ENCODE data around the gene F2RL3. TPM values are rescaled to one million over a fixed set of nuclear protein-coding genes. Genes with fewer than 3 reads are reported as not detected.

F2RL3 gene
- total RNA-seq, 1 experiment from 2014 or later, result not detected

GRCh38 chr19:16872728-16873127 is 16.1 kb upstream of the F2RL3 start:
- no peaks in the 10 kb centered on the region for H3K4me1 ChIP-seq (ENCODE audit: control insufficient read depth, insufficient read depth, low read length)
- BruUV-seq (replicated peaks), result no TSS peak
- POLR2A ChIA-PET, result no interaction called here
- in situ Hi-C loops (cut with HindIII; ENCODE audit: low pct_unique_long_range_greater_than_20kb, low sequenced_read_pairs), result no loop called here
- intact Hi-C loops (cut with micrococcal nuclease; ENCODE audit: unreplicated experiment), result no loop called here
- TF ChIP-seq REST (IDR thresholded peaks at IDR 0.05; ENCODE audit: insufficient read depth in 1 of 2, low read depth in 2 of 2, low read length in 1 of 2) (no peak), POLR2AphosphoS5 (IDR thresholded peaks at IDR 0.05; ENCODE audit: low read depth, low read length) (no peak), TCF7L2 (IDR thresholded peaks at IDR 0.05; ENCODE audit: low read depth, low read length) (no peak), SIN3A (IDR thresholded peaks at IDR 0.05; ENCODE audit: borderline replicate concordance, insufficient read depth, low read depth, low read length) (no peak), CTCF (IDR thresholded peaks at IDR 0.05) (no peak)
- no peak overlapping the region for H3K4me3 ChIP-seq (ENCODE audit: low read depth in 2 of 2, low read length in 2 of 2)
- no peaks in the 10 kb centered on the region for H3K27me3 ChIP-seq (ENCODE audit: control insufficient read depth, insufficient read depth, low read length)
- no peak for ATAC-seq
- H3K9me3 ChIP-seq (ENCODE audit: control insufficient read depth, insufficient read depth, low read depth, low read length), result no peaks in the 10 kb centered on the region
- H3K36me3 ChIP-seq (ENCODE audit: control insufficient read depth, insufficient read depth, low read length), result no peaks in the 10 kb centered on the region; the same call in 1 of the 2 replicates
- DNase-seq (ENCODE audit: low read depth, low spot score), result no peak
- CTCF ChIA-PET, result no interaction called here
- H3K27ac ChIP-seq (ENCODE audit: low read length), result no peak overlapping the region

- Histone ChIP-seq H3K4me1 (ENCODE audit: control insufficient read depth, insufficient read depth, low read length) (no peaks in the 10 kb centered on the region), H3K27me3 (ENCODE audit: control insufficient read depth, insufficient read depth, low read length) (no peaks in the 10 kb centered on the region), H3K27ac (ENCODE audit: low read length) (no peak overlapping the region), H3K4me3 (ENCODE audit: low read depth in 2 of 2, low read length in 2 of 2) (no peak overlapping the region), H3K36me3 (ENCODE audit: control insufficient read depth, insufficient read depth, low read length) (no peaks in the 10 kb centered on the region; the same call in 1 of the 2 replicates), H3K9me3 (ENCODE audit: control insufficient read depth, insufficient read depth, low read depth, low read length) (no peaks in the 10 kb centered on the region)
- TF ChIP-seq TCF7L2 (IDR thresholded peaks at IDR 0.05; ENCODE audit: low read depth, low read length) (no peak), REST (IDR thresholded peaks at IDR 0.05; ENCODE audit: insufficient read depth in 1 of 2, low read depth in 2 of 2, low read length in 1 of 2) (no peak), POLR2AphosphoS5 (IDR thresholded peaks at IDR 0.05; ENCODE audit: low read depth, low read length) (no peak), SIN3A (IDR thresholded peaks at IDR 0.05; ENCODE audit: borderline replicate concordance, insufficient read depth, low read depth, low read length) (no peak), CTCF (IDR thresholded peaks at IDR 0.05) (no peak)
- no peak for DNase-seq (ENCODE audit: low read depth, low spot score)
- in situ Hi-C loops (cut with HindIII; ENCODE audit: low pct_unique_long_range_greater_than_20kb, low sequenced_read_pairs) (no loop called here), intact Hi-C loops (cut with micrococcal nuclease; ENCODE audit: unreplicated experiment) (no loop called here)
- CTCF ChIA-PET, result no interaction called here
- no peak for ATAC-seq
- POLR2A ChIA-PET, result no interaction called here
- BruUV-seq (replicated peaks), result no TSS peak
Observed at GRCh38 chr19:16873594-16873993, 15.2 kb upstream of the F2RL3 start.
